ENCODE data around the gene CBR1. TPM values are rescaled to one million over a fixed set of nuclear protein-coding genes. Genes with fewer than 3 reads are reported as not detected.

CBR1 gene
- total and polyA plus RNA-seq, 2 experiments from 2014 or later: 151 to 179 TPM

DNA sequence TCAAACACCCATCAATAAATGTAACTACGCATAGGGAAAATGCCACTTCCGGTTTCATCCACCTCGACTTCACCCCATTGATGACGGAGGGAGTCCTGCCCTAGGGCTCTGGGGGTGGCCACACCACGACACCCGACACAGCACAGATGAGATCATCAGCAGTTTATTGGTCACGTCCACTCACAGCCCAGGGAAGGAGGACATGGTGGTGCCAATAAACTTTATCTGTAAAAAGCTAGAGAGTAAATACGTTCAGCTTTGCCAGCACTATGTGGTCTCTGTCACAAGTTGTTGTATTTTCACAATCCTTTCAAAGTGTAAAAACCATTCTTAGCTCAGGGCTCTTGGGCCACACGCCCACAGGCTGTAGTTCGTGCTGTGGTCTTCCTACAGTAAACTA is 25.8 kb upstream of the CBR1 start:
- no peaks in the 10 kb centered on the region for H3K9me3 ChIP-seq (ENCODE audit: low read depth)
- no peak overlapping the region for H3K9ac ChIP-seq
- no peak overlapping the region for H3K4me3 ChIP-seq
- no peak overlapping the region for H3K4me2 ChIP-seq (ENCODE audit: unreplicated experiment)
- no peaks in the 10 kb centered on the region for H3F3A ChIP-seq (ENCODE audit: insufficient read depth)
- no peaks in the 10 kb centered on the region for H4K20me1 ChIP-seq (ENCODE audit: insufficient read depth)
- H3K27me3 ChIP-seq (replicated peaks; ENCODE audit: insufficient read depth): no peaks in the 10 kb centered on the region
- peaks cover 44% of the 10 kb centered on the region for H3K36me3 ChIP-seq (ENCODE audit: low read depth)
- no peak for DNase-seq
- H3K27ac ChIP-seq: no peak overlapping the region
- in situ Hi-C loops (cut with MboI): no loop called here
- no peaks in the 10 kb centered on the region for H3K9me2 ChIP-seq (ENCODE audit: insufficient read depth)
- no peaks in the 10 kb centered on the region for H3K79me2 ChIP-seq (ENCODE audit: insufficient read depth)
- H3K4me1 ChIP-seq (ENCODE audit: insufficient read depth): no peaks in the 10 kb centered on the region
- TF ChIP-seq EZH2 (IDR thresholded peaks at IDR 0.05; ENCODE audit: insufficient read depth, poor library complexity, severe bottlenecking) (no peak), EZH2phosphoT487 (IDR thresholded peaks at IDR 0.05; ENCODE audit: insufficient read depth, low read depth) (no peak)
- no peak overlapping the region for H2AFZ ChIP-seq
- 75 to 81% methylated on average over 10 of the region's 10 CpGs for WGBS, 2 experiments (ENCODE audit: low coverage in 1 of 2, low lambda C conversion rate in 2 of 2, missing lambda C conversion rate in 2 of 2)

DNA sequence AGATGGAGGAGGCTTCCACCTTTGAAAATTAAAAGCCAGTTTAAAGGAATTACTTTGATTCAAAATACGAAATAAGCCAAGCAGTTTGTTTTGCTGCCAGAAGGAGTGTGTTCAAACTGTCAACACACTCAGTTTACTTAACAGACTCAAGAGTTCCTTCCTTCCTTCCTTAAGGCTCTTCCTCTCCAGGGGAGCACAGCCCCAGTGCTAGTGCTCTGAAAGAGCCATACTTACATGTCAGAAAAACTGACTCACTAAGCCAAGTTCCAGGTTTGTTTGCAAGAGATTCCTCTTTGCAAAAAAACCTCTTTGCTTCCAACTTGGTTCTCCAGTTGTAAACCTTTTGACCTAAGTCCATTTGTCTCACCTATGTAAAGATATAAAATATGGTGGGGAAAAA is 23.8 kb upstream of the CBR1 start:
- in situ Hi-C loops (cut with MboI): no loop called here
- peaks cover 46% of the 10 kb centered on the region for H3K36me3 ChIP-seq (ENCODE audit: low read depth)
- no peaks in the 10 kb centered on the region for H3K27me3 ChIP-seq (replicated peaks; ENCODE audit: insufficient read depth)
- no peak overlapping the region for H3K9ac ChIP-seq
- no peak for DNase-seq
- no peaks in the 10 kb centered on the region for H3F3A ChIP-seq (ENCODE audit: insufficient read depth)
- no peaks in the 10 kb centered on the region for H4K20me1 ChIP-seq (ENCODE audit: insufficient read depth)
- H3K4me1 ChIP-seq (ENCODE audit: insufficient read depth): no peaks in the 10 kb centered on the region
- no peaks in the 10 kb centered on the region for H3K9me3 ChIP-seq (ENCODE audit: low read depth)
- no peaks in the 10 kb centered on the region for H3K9me2 ChIP-seq (ENCODE audit: insufficient read depth)
- no peak overlapping the region for H3K27ac ChIP-seq
- TF ChIP-seq EZH2 (IDR thresholded peaks at IDR 0.05; ENCODE audit: insufficient read depth, poor library complexity, severe bottlenecking) (no peak), EZH2phosphoT487 (IDR thresholded peaks at IDR 0.05; ENCODE audit: insufficient read depth, low read depth) (no peak)
- H3K4me3 ChIP-seq: no peak overlapping the region
- no peak overlapping the region for H2AFZ ChIP-seq
- H3K4me2 ChIP-seq (ENCODE audit: unreplicated experiment): no peak overlapping the region
- H3K79me2 ChIP-seq (ENCODE audit: insufficient read depth): no peaks in the 10 kb centered on the region
- 62 to 72% methylated on average over 1 of the region's 1 CpG for WGBS, 2 experiments (ENCODE audit: low coverage in 1 of 2, low lambda C conversion rate in 2 of 2, missing lambda C conversion rate in 2 of 2)

DNA sequence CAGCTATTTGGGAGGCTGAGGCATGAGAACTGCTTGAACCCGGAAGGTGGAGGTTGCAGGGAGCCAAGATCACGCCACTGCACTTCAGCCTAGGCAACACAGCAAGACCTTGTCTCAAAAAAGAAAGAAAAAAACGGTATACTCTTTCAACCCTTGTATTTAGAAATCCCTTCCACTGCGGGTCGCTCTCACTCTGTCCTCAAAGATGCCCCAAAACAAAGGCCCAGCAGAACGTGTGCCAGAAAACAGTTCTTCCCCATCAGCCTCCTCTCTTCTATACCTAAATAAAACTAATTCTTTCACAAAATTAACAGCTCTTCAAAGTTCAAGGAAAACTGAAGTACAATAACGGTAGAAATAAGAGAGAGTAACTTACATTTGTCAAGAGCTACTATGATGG is 22.7 kb upstream of the CBR1 start:
- Histone ChIP-seq H4K20me1 (ENCODE audit: insufficient read depth) (no peaks in the 10 kb centered on the region), H3K9ac (no peak overlapping the region), H3K9me2 (ENCODE audit: insufficient read depth) (no peaks in the 10 kb centered on the region), H3K4me2 (ENCODE audit: unreplicated experiment) (no peak overlapping the region), H3K4me1 (ENCODE audit: insufficient read depth) (no peaks in the 10 kb centered on the region), H3F3A (ENCODE audit: insufficient read depth) (no peaks in the 10 kb centered on the region), H2AFZ (no peak overlapping the region), H3K27ac (no peak overlapping the region), H3K4me3 (no peak overlapping the region), H3K36me3 (ENCODE audit: low read depth) (peaks cover 46% of the 10 kb centered on the region), H3K27me3 (replicated peaks; ENCODE audit: insufficient read depth) (no peaks in the 10 kb centered on the region), H3K79me2 (ENCODE audit: insufficient read depth) (no peaks in the 10 kb centered on the region), H3K9me3 (ENCODE audit: low read depth) (no peaks in the 10 kb centered on the region)
- in situ Hi-C loops (cut with MboI): no loop called here
- no peak for DNase-seq
- WGBS, 2 experiments (ENCODE audit: low coverage in 1 of 2, low lambda C conversion rate in 2 of 2, missing lambda C conversion rate in 2 of 2): 75 to 77% methylated on average over 7 of the region's 7 CpGs
- TF ChIP-seq EZH2 (IDR thresholded peaks at IDR 0.05; ENCODE audit: insufficient read depth, poor library complexity, severe bottlenecking) (no peak), EZH2phosphoT487 (IDR thresholded peaks at IDR 0.05; ENCODE audit: insufficient read depth, low read depth) (no peak)

DNA sequence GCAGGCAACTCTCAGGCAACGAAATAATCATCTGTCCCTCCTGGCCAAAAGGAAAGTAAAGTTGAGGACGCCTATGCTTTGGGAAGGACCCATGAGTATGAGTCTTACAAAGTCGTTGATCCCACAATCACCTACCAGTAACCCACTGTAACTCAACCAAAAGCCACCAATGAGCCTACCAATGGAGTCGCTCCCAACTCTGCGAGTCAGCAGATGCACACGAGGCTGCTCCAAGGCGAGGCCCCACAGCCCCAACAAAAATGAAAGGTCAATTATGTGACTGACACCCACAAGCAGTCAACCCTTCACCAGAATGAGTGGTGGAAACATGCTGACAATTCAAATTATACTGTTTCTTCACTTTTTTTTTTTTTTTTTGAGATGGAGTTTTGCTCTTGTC is 21.5 kb upstream of the CBR1 start:
- in situ Hi-C loops (cut with MboI): no loop called here
- Histone ChIP-seq H3K4me2 (ENCODE audit: unreplicated experiment) (no peak overlapping the region), H3K9me3 (ENCODE audit: low read depth) (no peaks in the 10 kb centered on the region), H3K9me2 (ENCODE audit: insufficient read depth) (no peaks in the 10 kb centered on the region), H3K79me2 (ENCODE audit: insufficient read depth) (no peaks in the 10 kb centered on the region), H3F3A (ENCODE audit: insufficient read depth) (no peaks in the 10 kb centered on the region), H3K4me1 (ENCODE audit: insufficient read depth) (no peaks in the 10 kb centered on the region), H3K9ac (no peak overlapping the region), H3K4me3 (no peak overlapping the region), H4K20me1 (ENCODE audit: insufficient read depth) (no peaks in the 10 kb centered on the region), H3K27me3 (replicated peaks; ENCODE audit: insufficient read depth) (no peaks in the 10 kb centered on the region), H2AFZ (no peak overlapping the region), H3K27ac (no peak overlapping the region), H3K36me3 (ENCODE audit: low read depth) (peaks cover 43% of the 10 kb centered on the region)
- TF ChIP-seq EZH2 (IDR thresholded peaks at IDR 0.05; ENCODE audit: insufficient read depth, poor library complexity, severe bottlenecking) (no peak), EZH2phosphoT487 (IDR thresholded peaks at IDR 0.05; ENCODE audit: insufficient read depth, low read depth) (no peak)
- no peak for DNase-seq
- 95 to 98% methylated on average over 7 of the region's 7 CpGs for WGBS, 2 experiments (ENCODE audit: low coverage in 1 of 2, low lambda C conversion rate in 2 of 2, missing lambda C conversion rate in 2 of 2)
